Measurements from ENCODE around the gene CNOT6L.

CNOT6L gene

GRCh38 chr4:77820649-77821561 lies 1.7 kb upstream of the CNOT6L start:
- no peak for DNase-seq (ENCODE audit: low read depth in 2 of 2, low spot score in 1 of 2)

GRCh38 chr4:77819843-77820648 lies 878 bp upstream of the CNOT6L start:
- DNase-seq (ENCODE audit: low read depth in 2 of 2, low spot score in 1 of 2), result peak; percentile 86 to 89

- no peak for DNase-seq (ENCODE audit: low read depth in 2 of 2, low spot score in 1 of 2)
Measured at GRCh38 chr4:77819404-77819842, 255 bp upstream of the CNOT6L start.

- DNase-seq (ENCODE audit: low read depth in 2 of 2, low spot score in 1 of 2), result no peak
Measured at GRCh38 chr4:77818073-77818601, 1.0 kb downstream of the CNOT6L start.

GRCh38 chr4:77817304-77818072 lies 1.7 kb downstream of the CNOT6L start:
- no peak for DNase-seq (ENCODE audit: low read depth in 2 of 2, low spot score in 1 of 2)

GRCh38 chr4:77816546-77816945 lies 2.6 kb downstream of the CNOT6L start:
- no peak for DNase-seq (ENCODE audit: low read depth in 2 of 2, low spot score in 1 of 2)

- no peak for DNase-seq (ENCODE audit: low read depth in 2 of 2, low spot score in 1 of 2)
Measured at GRCh38 chr4:77815636-77816035, 3.5 kb downstream of the CNOT6L start.

- DNase-seq (ENCODE audit: low read depth in 2 of 2, low spot score in 1 of 2), result no peak
Measured at GRCh38 chr4:77805840-77806239, 13.3 kb downstream of the CNOT6L start.

- no peak for DNase-seq (ENCODE audit: low read depth in 2 of 2, low spot score in 1 of 2)
Measured at GRCh38 chr4:77804471-77804870, 14.7 kb downstream of the CNOT6L start.

- DNase-seq (ENCODE audit: low read depth in 2 of 2, low spot score in 1 of 2), result no peak
Measured at GRCh38 chr4:77802402-77802801, 16.8 kb downstream of the CNOT6L start.

GRCh38 chr4:77801260-77801608 lies 17.9 kb downstream of the CNOT6L start:
- DNase-seq (ENCODE audit: low read depth in 2 of 2, low spot score in 1 of 2), result no peak

GRCh38 chr4:77800483-77801259 lies 18.5 kb downstream of the CNOT6L start:
- no peak for DNase-seq (ENCODE audit: low read depth in 2 of 2, low spot score in 1 of 2)

GRCh38 chr4:77800077-77800476 lies 19.1 kb downstream of the CNOT6L start:
- no peak for DNase-seq (ENCODE audit: low read depth in 2 of 2, low spot score in 1 of 2)

- no peak for DNase-seq (ENCODE audit: low read depth in 2 of 2, low spot score in 1 of 2)
Measured at GRCh38 chr4:77798385-77798784, 20.8 kb downstream of the CNOT6L start.

- no peak for DNase-seq (ENCODE audit: low read depth in 2 of 2, low spot score in 1 of 2)
Measured at GRCh38 chr4:77797239-77797638, 21.9 kb downstream of the CNOT6L start.

- no peak for DNase-seq (ENCODE audit: low read depth in 2 of 2, low spot score in 1 of 2)
Measured at GRCh38 chr4:77795326-77795725, 23.8 kb downstream of the CNOT6L start.

GRCh38 chr4:77790146-77790545 lies 29.0 kb downstream of the CNOT6L start:
- DNase-seq (ENCODE audit: low read depth in 2 of 2, low spot score in 1 of 2), result no peak

- no peak for DNase-seq (ENCODE audit: low read depth in 2 of 2, low spot score in 1 of 2)
Measured at GRCh38 chr4:77788990-77789389, 30.2 kb downstream of the CNOT6L start.

GRCh38 chr4:77787969-77788368 lies 31.2 kb downstream of the CNOT6L start:
- no peak for DNase-seq (ENCODE audit: low read depth in 2 of 2, low spot score in 1 of 2)

GRCh38 chr4:77785669-77786068 lies 33.5 kb downstream of the CNOT6L start:
- no peak for DNase-seq (ENCODE audit: low read depth in 2 of 2, low spot score in 1 of 2)
